IMR-90 (cell line): Measurements from ENCODE around the gene TAF1D. TPM values are rescaled to one million over a fixed set of nuclear protein-coding genes. Genes with fewer than 3 reads are reported as not detected.

Experiments used
- ATAC-seq: fragments of 200-7000 bp; cut with Tn5 transposase; 2 replicates; pipeline ENCODE4 v1.9.1; 2020; ENCODE audit warnings: low read depth, mild to moderate bottlenecking, moderate library complexity
- Bru-seq: library from RNA; stranded (reverse); fragments of 400-500 nt; gene quantifications from one replicate; lab custom pipeline; 2021; lab: Mats Ljungman, UMichigan
- BruChase-seq, 2 experiments: library from RNA; stranded (reverse); fragments of 400-500 nt; gene quantifications; one replicate each; lab custom pipeline; 2021; lab: Mats Ljungman, UMichigan
- BruUV-seq: library from RNA; stranded (reverse); fragments of 400-500 nt; replicated peaks from 2 replicates; lab custom pipeline; 2021; lab: Mats Ljungman, UMichigan
- CTCF ChIA-PET: fragments of 300-600 bp; formaldehyde crosslinking; extraction: SDS; loops from one replicate; lab custom pipeline; 2021; ENCODE audit warnings: antibody characterized with exemption; lab: Yijun Ruan, JAX
- POLR2A ChIA-PET: fragments of 300-600 bp; sonication (Branson Sonifier 250); formaldehyde crosslinking; loops from one replicate; lab custom pipeline; 2022; ENCODE audit warnings: antibody characterized with exemption; ENCODE audit not compliant: unreplicated experiment; lab: Charles Lee
- DNase-seq: peaks from one replicate; pipeline ENCODE4 v3.0.0; 2013
- H2AFZ ChIP-seq: replicated peaks from 2 replicates; pipeline ENCODE3; 2013; ENCODE audit warnings: low read length, mild to moderate bottlenecking; ENCODE audit not compliant: poor library complexity
- H2AK5ac ChIP-seq: 2 replicates; pipeline ENCODE4 v1.6.1; 2013; ENCODE audit warnings: low read depth, low read length, inconsistent platforms
- H2AK9ac ChIP-seq: replicated peaks from 2 replicates; pipeline ENCODE3; 2013; ENCODE audit warnings: mild to moderate bottlenecking, low read depth, low read length, moderate library complexity; ENCODE audit not compliant: poor library complexity
- H2BK120ac ChIP-seq: 2 replicates; pipeline ENCODE4 v1.6.1; 2013; ENCODE audit warnings: low read depth, low read length, inconsistent platforms
- H2BK15ac ChIP-seq: 3 replicates; pipeline ENCODE4 v1.6.1; 2013; ENCODE audit warnings: low read depth, low read length, inconsistent platforms
- H2BK20ac ChIP-seq: 2 replicates; pipeline ENCODE4 v1.6.1; 2013; ENCODE audit warnings: low read depth, mild to moderate bottlenecking, inconsistent platforms, low read length, moderate library complexity
- H2BK5ac ChIP-seq: 2 replicates; pipeline ENCODE4 v1.6.1; 2013; ENCODE audit warnings: mild to moderate bottlenecking, low read depth, low read length, inconsistent platforms; ENCODE audit not compliant: poor library complexity, severe bottlenecking
- H3K14ac ChIP-seq: replicated peaks from 2 replicates; pipeline ENCODE4 v1.6.1; 2013; ENCODE audit warnings: low read depth, low read length, inconsistent platforms
- H3K18ac ChIP-seq: 2 replicates; pipeline ENCODE4 v1.6.1; 2013; ENCODE audit warnings: low read depth, low read length, control low read depth
- H3K23ac ChIP-seq: 2 replicates; pipeline ENCODE4 v1.6.1; 2013; ENCODE audit warnings: low read depth, low read length, inconsistent platforms
- H3K27ac ChIP-seq: 2 replicates; pipeline ENCODE4 v1.5.1; 2013; ENCODE audit warnings: mild to moderate bottlenecking, control low read depth, low read length; ENCODE audit not compliant: insufficient read depth
- H3K27me3 ChIP-seq: 2 replicates; pipeline ENCODE4 v1.6.1; 2013; ENCODE audit warnings: low read length; ENCODE audit not compliant: control insufficient read depth, insufficient read depth
- H3K36me3 ChIP-seq: 2 replicates; pipeline ENCODE4 v1.6.1; 2013; ENCODE audit warnings: low read length, mixed read lengths; ENCODE audit not compliant: control insufficient read depth, insufficient read depth
- H3K4ac ChIP-seq: 2 replicates; pipeline ENCODE4 v1.6.1; 2013; ENCODE audit warnings: low read depth, low read length, inconsistent platforms
- H3K4me1 ChIP-seq: 2 replicates; pipeline ENCODE4 v1.6.1; 2013; ENCODE audit warnings: low read length, mixed read lengths; ENCODE audit not compliant: control insufficient read depth, insufficient read depth
- H3K4me2 ChIP-seq: 2 replicates; pipeline ENCODE4 v1.6.1; 2013; ENCODE audit warnings: low read depth, mild to moderate bottlenecking, control low read depth, low read length, moderate library complexity
- H3K4me3 ChIP-seq: 2 replicates; pipeline ENCODE4 v1.5.1; 2013; ENCODE audit warnings: low read depth, mild to moderate bottlenecking, control low read depth, low read length, moderate library complexity; ENCODE audit not compliant: insufficient read depth
- H3K56ac ChIP-seq: 2 replicates; pipeline ENCODE4 v1.6.1; 2013; ENCODE audit warnings: low read length, inconsistent platforms; ENCODE audit not compliant: insufficient read depth; ENCODE audit errors: extremely low read depth
- H3K79me1 ChIP-seq, 2 experiments: 2 replicates each; pipeline ENCODE4 v1.6.1; 2013; ENCODE audit warnings: low read length in 2 of 2, inconsistent platforms in 1 of 2, low read depth in 1 of 2
- H3K9ac ChIP-seq: 2 replicates; pipeline ENCODE4 v1.6.1; 2013; ENCODE audit warnings: low read depth, low read length, control low read depth
- H3K9me1 ChIP-seq: 2 replicates; pipeline ENCODE4 v1.6.1; 2013; ENCODE audit warnings: low read length, inconsistent platforms; ENCODE audit not compliant: insufficient read depth
- H3K9me3 ChIP-seq: 2 replicates; pipeline ENCODE4 v1.6.1; 2013; ENCODE audit warnings: low read length; ENCODE audit not compliant: control insufficient read depth, insufficient read depth
- H4K20me1 ChIP-seq: 2 replicates; pipeline ENCODE4 v1.6.1; 2013; ENCODE audit warnings: low read length, inconsistent platforms; ENCODE audit not compliant: insufficient read depth
- H4K5ac ChIP-seq: 2 replicates; pipeline ENCODE4 v1.6.1; 2013; ENCODE audit warnings: mild to moderate bottlenecking, low read depth, low read length, control low read depth
- H4K8ac ChIP-seq, 2 experiments: 2 replicates each; pipeline ENCODE4 v1.6.1; 2013; ENCODE audit warnings: low read depth in 2 of 2, low read length in 2 of 2, control low read depth in 1 of 2, inconsistent platforms in 1 of 2
- H4K91ac ChIP-seq: 2 replicates; pipeline ENCODE4 v1.6.1; 2013; ENCODE audit warnings: low read depth, low read length, inconsistent platforms; ENCODE audit not compliant: insufficient read depth
- CHD1 ChIP-seq: IDR thresholded peaks from 2 replicates; pipeline ENCODE4 v1.6.1; 2012; ENCODE audit warnings: low read depth, low read length, improper control_type of control experiment
- NFE2L2 ChIP-seq: fragments of 150-350 bp; IDR thresholded peaks from 2 replicates; pipeline ENCODE4 v1.6.1; 2016; ENCODE audit warnings: low read depth, mild to moderate bottlenecking, low read length
- POLR2A ChIP-seq: IDR thresholded peaks from 2 replicates; pipeline ENCODE4 v1.6.1; 2012; ENCODE audit warnings: mild to moderate bottlenecking, low read depth, low read length
- SMC3 ChIP-seq: fragments of 150-350 bp; IDR thresholded peaks from 2 replicates; pipeline ENCODE4 v1.6.1; 2016; ENCODE audit warnings: low read depth, mild to moderate bottlenecking, antibody characterized with exemption, low read length, moderate library complexity
- WGBS, 2 experiments: methylation state at CpG; one replicate each; pipeline versions ENCODE4 v1.1.5 to v1.1.7; 2013; ENCODE audit warnings: missing lambda C conversion rate in 2 of 2; ENCODE audit not compliant: insufficient read length in 1 of 2; ENCODE audit errors: extremely low coverage in 2 of 2; 5-methylcytosine and 5-hydroxymethylcytosine counted together
- dilution Hi-C: fragments of 300-500 bp; cut with HindIII; formaldehyde crosslinking; loops from one replicate; pipeline ENCODE4 v1.14.3; 2018; ENCODE audit warnings: low sequenced_read_pairs; ENCODE audit not compliant: unreplicated experiment
- in situ Hi-C: fragments of 300-500 bp; cut with MboI; formaldehyde crosslinking; loops from 3 replicates; pipeline ENCODE4 v1.14.3; 2019; ENCODE audit warnings: low sequenced_read_pairs, inconsistent platforms, mixed read lengths
- intact Hi-C: fragments of 100-400 bp; cut with micrococcal nuclease; formaldehyde crosslinking; loops from 2 replicates; pipeline ENCODE4 v1.10.0; 2022
- long read RNA-seq: library from polyadenylated mRNA; unstranded; transcript quantifications from one replicate; pipeline ENCODE4 v2.0.0, GENCODE V29; 2021; ENCODE audit not compliant: unreplicated experiment
- polyA plus RNA-seq, 3 experiments: library from polyadenylated mRNA; depleted of rRNA; stranded (reverse); fragments of >200 nt; gene quantifications; 2 replicates each; pipeline ENCODE4 v1.2.3, GENCODE V29; 2012; ENCODE audit warnings: low replicate concordance in 1 of 3
- total RNA-seq: library from RNA; depleted of rRNA; stranded (reverse); fragments of >200 nt; gene quantifications from 2 replicates; pipeline ENCODE4 v1.2.3, GENCODE V29; 2012; rRNA removed

TAF1D gene
- 56.8 and 147 TPM in 2 replicates for total RNA-seq
- polyA plus RNA-seq (2012; rRNA removed) = 94.8 and 133 TPM in 2 replicates
- polyA plus RNA-seq (2012; cell fraction: cytosol; rRNA removed) = 3.9 and 11.3 TPM in 2 replicates
- polyA plus RNA-seq (2012; cell fraction: nucleus; rRNA removed; ENCODE audit: low replicate concordance) = 30.6 and 222 TPM in 2 replicates
- Bru-seq, nascent RNA = percentile 100 among the genes with signal in this experiment
- percentile 93 among the genes with signal in this experiment for BruChase-seq, experiment 1, labeled RNA remaining after a 6-hour chase
- percentile 95 among the genes with signal in this experiment for BruChase-seq, experiment 2, labeled RNA remaining after a 2-hour chase
- long read RNA-seq, partial matches to known transcripts = 7 of 24 reads
- long read RNA-seq, other reads (novel, unspliced or antisense) = 12 of 24 reads

- Histone ChIP-seq H2BK5ac (peak within 1 kb of the TSS; percentile 91), H3K79me1 (peaks cover 7 to 28% of the 10 kb centered on the region in 2 experiments; a peak in 3 of 4 replicates), H3K4me1 (no peaks in the 10 kb centered on the region), H4K91ac (peak within 1 kb of the TSS; percentile 95), H3K36me3 (peaks cover 24% of the 10 kb centered on the region), H2BK20ac (peak within 1 kb of the TSS; percentile 71; the same call in 1 of the 2 replicates), H4K5ac (peak within 1 kb of the TSS; percentile 85), H3K4me3 (peak within 1 kb of the TSS; percentile 70), H2BK120ac (peak within 1 kb of the TSS; percentile 91), H4K20me1 (peaks cover 38% of the 10 kb centered on the region), H3K23ac (peak within 1 kb of the TSS; percentile 100), H3K9me3 (no peaks in the 10 kb centered on the region), H3K27me3 (no peaks in the 10 kb centered on the region), H3K14ac (peak within 1 kb of the TSS; percentile 99), H3K9me1 (0 out of 2 replicates have a peak, but pooled peaks cover 2% of the 10 kb centered on the region), H3K4me2 (peak within 1 kb of the TSS; percentile 91), H2AK9ac (peak within 1 kb of the TSS; percentile 95), H3K9ac (peak within 1 kb of the TSS; percentile 100), H3K4ac (peak within 1 kb of the TSS; percentile 97), H2AFZ (peak within 1 kb of the TSS; percentile 99), H2BK15ac (peak within 1 kb of the TSS; percentile 87; the same call in 1 of the 3 replicates), H3K27ac (peak within 1 kb of the TSS; percentile 94), H2AK5ac (peak within 1 kb of the TSS; percentile 95), H3K18ac (peak within 1 kb of the TSS; percentile 85), H4K8ac (peak within 1 kb of the TSS; percentile 86 to 97), H3K56ac (peak within 1 kb of the TSS; percentile 97)
- TF ChIP-seq POLR2A (peak; percentile 99), NFE2L2 (peak; percentile 10; the same call in 1 of the 2 replicates), SMC3 (no peak), CHD1 (peak; percentile 94)
- dilution Hi-C loops = no loop called here
- POLR2A ChIA-PET = interaction anchor here (0.6 to 1.7 kb wide), 6 partner anchors 9 to 988 kb away, joined by 3 to 25 read pairs (median 4); partner anchors contain the start of gene MED17
- BruUV-seq = no TSS peak
- CTCF ChIA-PET = interaction anchor here (0.9 kb wide), 2 partner anchors 9 to 14 kb away, joined by 3 read pairs; no protein-coding TSS in a partner anchor
- in situ Hi-C loops = no loop called here
- DNase-seq (peak; percentile 97), ATAC-seq (peak; percentile 95)
- intact Hi-C loops = loop anchor here (1.0 to 2.0 kb wide), 2 partner anchors 43 to 764 kb away; partner anchors contain the start of gene MED17
- WGBS, 2 experiments = 0% methylated on average over 24 of the region's 65 CpGs; no CpG with 5 or more reads in 1 of the 2 experiments
Measured at GRCh38 chr11:93741094-93741881, at the start of gene TAF1D, which contains the start of gene C11orf54. Gene TAF1D, minus strand, starts transcription at chr11:93741495. Its CDS starts 2,191 bp downstream, at chr11:93739304. Gene C11orf54, plus strand, starts transcription at chr11:93741672. Its CDS starts 5,722 bp downstream, at chr11:93747394.
